Ascending aorta (tissue), 2 donors: ENCODE measurements around the gene NCAPG2. TPM values are rescaled to one million over a fixed set of nuclear protein-coding genes. Genes with fewer than 3 reads are reported as not detected.

Source experiments
- DNase-seq, 2 donors: peaks; one replicate each; pipeline ENCODE4 v3.0.0-alpha.2; 2019; ENCODE audit warnings: low spot score in 2 of 2
- H3K27ac ChIP-seq, 2 donors: fragments of 200-600 bp; sonication (generic); one replicate each; pipeline ENCODE4 v1.5.1; 2016 to 2017; ENCODE audit warnings: mild to moderate bottlenecking in 1 of 2
- H3K27me3 ChIP-seq: fragments of 200-600 bp; sonication (generic); one replicate; pipeline ENCODE4 v1.5.1; 2017
- H3K36me3 ChIP-seq, 2 donors: fragments of 200-600 bp; sonication (generic); one replicate each; pipeline ENCODE4 v1.5.1; 2016
- H3K4me1 ChIP-seq, 2 donors: fragments of 200-600 bp; sonication (generic); one replicate each; pipeline ENCODE4 v1.5.1; 2016 to 2017; ENCODE audit warnings: mild to moderate bottlenecking in 1 of 2
- H3K4me3 ChIP-seq, 2 donors: fragments of 200-600 bp; sonication (generic); one replicate each; pipeline ENCODE4 v1.5.1; 2016 to 2017; ENCODE audit warnings: mild to moderate bottlenecking in 1 of 2
- H3K9me3 ChIP-seq, 2 donors: fragments of 200-600 bp; sonication (generic); one replicate each; pipeline ENCODE4 v1.5.1; 2016
- intact Hi-C: fragments of 100-400 bp; cut with DNase I; formaldehyde crosslinking; loops from one replicate; pipeline ENCODE4 v1.15.1; 2023
- total RNA-seq: library from RNA; depleted of rRNA; stranded (reverse); fragments of >200 nt; gene quantifications from one replicate; pipeline ENCODE4 v1.1.0, GENCODE V29; 2016
- TF ChIP-seq, protein P1 (sequence below), 3 experiments: fragments of 200-600 bp in 2 of 3; fragments of 450-650 bp in 1 of 3; sonication (generic) in 2 of 3; IDR thresholded peaks; one replicate each; pipeline ENCODE4 v1.5.1; 2016 to 2019; ENCODE audit warnings: antibody characterized with exemption in 3 of 3, mild to moderate bottlenecking in 1 of 3, moderate library complexity in 1 of 3

The NCAPG2 gene
- total RNA-seq, 1 donor from 2014 or later = 1.6 TPM

DNA sequence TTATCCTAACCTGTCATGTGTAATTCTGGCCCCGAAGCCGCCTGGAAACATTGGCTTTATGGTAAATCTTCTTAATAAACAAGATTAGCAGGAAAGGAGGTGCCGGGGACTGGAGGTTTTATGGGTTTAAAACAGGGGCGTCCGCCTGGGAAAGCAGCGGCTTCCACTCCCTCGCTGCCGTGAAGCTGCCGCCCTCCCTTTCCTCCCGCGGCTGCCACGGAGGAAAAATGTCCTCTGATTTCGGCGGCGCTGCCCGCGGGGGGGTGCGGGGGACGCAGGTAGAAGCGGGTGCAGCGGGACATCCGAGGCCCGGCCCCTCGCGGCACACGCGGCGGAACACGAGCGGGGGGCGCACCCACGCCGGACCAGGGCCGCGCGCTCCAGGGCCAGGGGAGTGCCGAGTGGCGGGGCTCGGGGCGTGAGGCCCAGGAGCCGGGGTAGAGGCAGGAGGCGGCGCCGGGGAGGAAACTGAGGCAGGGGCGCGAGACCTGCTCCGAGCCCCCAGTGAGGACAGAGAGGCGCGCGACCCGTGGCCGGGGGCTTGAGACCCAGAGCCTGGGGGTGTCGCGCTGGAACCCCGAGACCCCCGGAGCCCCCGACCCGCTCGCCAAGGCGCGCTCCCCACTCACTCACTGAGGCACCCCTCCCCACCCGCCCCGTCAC lies 118.0 kb downstream of the NCAPG2 start:
- H3K36me3 ChIP-seq = no peaks in the 10 kb centered on the region
- peak overlapping the region; percentile 39 to 71 for H3K4me3 ChIP-seq
- H3K9me3 ChIP-seq = no peaks in the 10 kb centered on the region
- H3K4me1 ChIP-seq = peaks cover 10 to 13% of the 10 kb centered on the region in 2 donors
- TF ChIP-seq, protein P1, sequence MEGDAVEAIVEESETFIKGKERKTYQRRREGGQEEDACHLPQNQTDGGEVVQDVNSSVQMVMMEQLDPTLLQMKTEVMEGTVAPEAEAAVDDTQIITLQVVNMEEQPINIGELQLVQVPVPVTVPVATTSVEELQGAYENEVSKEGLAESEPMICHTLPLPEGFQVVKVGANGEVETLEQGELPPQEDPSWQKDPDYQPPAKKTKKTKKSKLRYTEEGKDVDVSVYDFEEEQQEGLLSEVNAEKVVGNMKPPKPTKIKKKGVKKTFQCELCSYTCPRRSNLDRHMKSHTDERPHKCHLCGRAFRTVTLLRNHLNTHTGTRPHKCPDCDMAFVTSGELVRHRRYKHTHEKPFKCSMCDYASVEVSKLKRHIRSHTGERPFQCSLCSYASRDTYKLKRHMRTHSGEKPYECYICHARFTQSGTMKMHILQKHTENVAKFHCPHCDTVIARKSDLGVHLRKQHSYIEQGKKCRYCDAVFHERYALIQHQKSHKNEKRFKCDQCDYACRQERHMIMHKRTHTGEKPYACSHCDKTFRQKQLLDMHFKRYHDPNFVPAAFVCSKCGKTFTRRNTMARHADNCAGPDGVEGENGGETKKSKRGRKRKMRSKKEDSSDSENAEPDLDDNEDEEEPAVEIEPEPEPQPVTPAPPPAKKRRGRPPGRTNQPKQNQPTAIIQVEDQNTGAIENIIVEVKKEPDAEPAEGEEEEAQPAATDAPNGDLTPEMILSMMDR (IDR thresholded peaks at IDR 0.05) = no peak
- DNase-seq = no peak
- H3K27ac ChIP-seq = no peak overlapping the region
- intact Hi-C loops = no loop called here
- no peaks in the 10 kb centered on the region for H3K27me3 ChIP-seq

GRCh38 chr7:158585721-158586498 lies 118.7 kb downstream of the NCAPG2 start:
- H3K27ac ChIP-seq = no peak overlapping the region
- TF ChIP-seq, protein P1 (IDR thresholded peaks at IDR 0.05) = no peak
- H3K4me3 ChIP-seq = peak overlapping the region; percentile 39 to 71
- no peak for DNase-seq
- intact Hi-C loops = no loop called here
- no peaks in the 10 kb centered on the region for H3K27me3 ChIP-seq
- no peaks in the 10 kb centered on the region for H3K9me3 ChIP-seq
- H3K36me3 ChIP-seq = no peaks in the 10 kb centered on the region
- peaks cover 10 to 13% of the 10 kb centered on the region in 2 donors for H3K4me1 ChIP-seq

DNA sequence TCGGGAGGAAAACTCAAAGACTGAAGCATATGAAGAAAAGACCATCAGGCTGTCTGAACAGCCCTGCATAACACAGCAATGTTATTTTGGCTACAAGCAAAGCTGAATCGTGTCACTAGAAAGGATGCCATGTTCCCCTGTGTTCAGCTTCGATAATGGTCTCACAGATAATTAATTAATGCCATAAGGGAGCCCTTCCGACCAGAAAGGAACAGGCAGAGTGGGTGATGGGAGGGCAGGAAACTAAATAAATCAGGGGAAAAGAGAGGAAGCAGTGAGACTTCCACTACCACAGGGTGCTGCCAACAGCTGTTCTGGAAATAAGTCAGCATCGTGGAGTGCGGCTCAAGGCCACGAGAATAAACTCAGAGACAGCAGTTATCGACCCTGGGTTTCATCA lies 120.2 kb downstream of the NCAPG2 start:
- Histone ChIP-seq H3K36me3 (no peaks in the 10 kb centered on the region), H3K9me3 (peaks cover 0 to 7% of the 10 kb centered on the region in 2 donors), H3K4me3 (no peak overlapping the region), H3K4me1 (peaks cover 10 to 13% of the 10 kb centered on the region in 2 donors), H3K27me3 (no peaks in the 10 kb centered on the region), H3K27ac (no peak overlapping the region)
- TF ChIP-seq, protein P1 (IDR thresholded peaks at IDR 0.05) = no peak
- DNase-seq = no peak
- intact Hi-C loops = no loop called here

DNA sequence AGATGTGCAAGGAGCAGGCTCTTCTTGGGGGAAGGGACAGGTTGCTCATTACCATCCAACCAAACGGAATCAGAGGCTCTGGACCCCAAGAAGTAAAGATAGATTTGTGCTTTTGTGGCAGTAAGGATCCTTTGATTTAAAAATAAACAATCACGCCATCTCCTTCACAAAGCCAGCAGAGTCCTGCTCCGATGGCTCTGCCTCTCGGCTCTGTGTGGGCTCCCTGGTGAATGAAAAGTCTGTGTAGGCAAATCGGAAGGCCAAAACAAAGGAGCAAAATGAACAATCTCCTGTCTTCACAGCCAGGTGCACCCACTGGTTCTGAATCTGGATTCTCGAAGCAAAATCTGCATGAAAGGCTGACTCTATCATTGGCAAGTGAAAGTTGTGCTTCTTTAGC lies 120.8 kb downstream of the NCAPG2 start:
- Histone ChIP-seq H3K27ac (no peak overlapping the region), H3K36me3 (no peaks in the 10 kb centered on the region), H3K4me3 (no peak overlapping the region), H3K4me1 (peaks cover 10 to 13% of the 10 kb centered on the region in 2 donors), H3K27me3 (no peaks in the 10 kb centered on the region), H3K9me3 (peaks cover 0 to 7% of the 10 kb centered on the region in 2 donors)
- TF ChIP-seq, protein P1 (IDR thresholded peaks at IDR 0.05) = no peak
- intact Hi-C loops = no loop called here
- no peak for DNase-seq

DNA sequence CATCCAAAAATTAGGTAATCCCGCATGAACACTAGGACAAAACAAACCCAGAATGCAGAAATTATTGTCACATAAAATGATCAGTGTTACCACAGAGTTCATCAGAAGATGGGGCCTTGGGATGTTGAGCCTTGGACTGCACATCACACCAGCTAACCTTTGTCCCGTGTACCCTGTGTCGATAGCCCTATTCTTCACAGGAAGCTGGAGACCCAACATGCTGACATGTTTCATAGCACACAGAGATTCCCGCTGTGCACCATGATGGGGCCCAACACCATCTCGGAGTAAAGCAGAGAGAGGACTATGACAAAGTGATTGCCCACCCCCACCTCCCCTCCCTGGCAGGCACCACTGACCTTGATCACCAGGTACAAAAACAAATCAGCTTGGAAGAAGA lies 121.5 kb downstream of the NCAPG2 start:
- H3K27me3 ChIP-seq = no peaks in the 10 kb centered on the region
- TF ChIP-seq, protein P1 (IDR thresholded peaks at IDR 0.05) = no peak
- H3K9me3 ChIP-seq = peaks cover 0 to 7% of the 10 kb centered on the region in 2 donors
- intact Hi-C loops = no loop called here
- peaks cover 10 to 13% of the 10 kb centered on the region in 2 donors for H3K4me1 ChIP-seq
- no peak overlapping the region for H3K4me3 ChIP-seq
- H3K27ac ChIP-seq = no peak overlapping the region
- H3K36me3 ChIP-seq = no peaks in the 10 kb centered on the region
- DNase-seq = no peak
